Upper lobe of right lung (tissue), 1 donor: ENCODE measurements around the gene SCAF11. TPM values are rescaled to one million over a fixed set of nuclear protein-coding genes. Genes with fewer than 3 reads are reported as not detected.

Experiments
- ATAC-seq: fragments of 200-7000 bp; cut with Tn5 transposase; one replicate; pipeline ENCODE4 v1.9.1; 2020; ENCODE audit warnings: mild to moderate bottlenecking, moderate library complexity
- DNase-seq: peaks from one replicate; pipeline ENCODE4 v3.0.0-alpha.2; 2020
- H3K27ac ChIP-seq: fragments of 200-600 bp; one replicate; pipeline ENCODE4 v1.8.0; 2022
- H3K27me3 ChIP-seq: fragments of 200-600 bp; one replicate; pipeline ENCODE4 v1.8.0; 2022; ENCODE audit warnings: mild to moderate bottlenecking
- H3K36me3 ChIP-seq: fragments of 200-600 bp; one replicate; pipeline ENCODE4 v1.8.0; 2022
- H3K4me1 ChIP-seq: fragments of 200-600 bp; one replicate; pipeline ENCODE4 v1.8.0; 2022
- H3K4me3 ChIP-seq: fragments of 200-600 bp; one replicate; pipeline ENCODE4 v1.8.0; 2022; ENCODE audit warnings: mild to moderate bottlenecking
- H3K9me3 ChIP-seq: fragments of 200-600 bp; one replicate; pipeline ENCODE4 v1.8.0; 2022
- intact Hi-C: fragments of 100-400 bp; cut with DNase I; formaldehyde crosslinking; loops from one replicate; pipeline ENCODE4 v1.11.0; 2022
- total RNA-seq: library from RNA; stranded (reverse); fragmentation: NEBNext Ultra II Directional; extraction: Animal tissue kit (Norgen Biotek cat#: 25700); gene quantifications from one replicate; pipeline ENCODE4 v1.2.1, GENCODE V29; 2021
- TF ChIP-seq, protein P1 (sequence below): fragments of 200-600 bp; IDR thresholded peaks from one replicate; pipeline ENCODE4 v1.8.0; 2022; ENCODE audit warnings: antibody characterized with exemption
- donor health status: DM: no; HTN: yes; CAD: no; lungs with severe emphysema.

Gene SCAF11
- total RNA-seq, 1 donor from 2014 or later = 119 TPM

DNA sequence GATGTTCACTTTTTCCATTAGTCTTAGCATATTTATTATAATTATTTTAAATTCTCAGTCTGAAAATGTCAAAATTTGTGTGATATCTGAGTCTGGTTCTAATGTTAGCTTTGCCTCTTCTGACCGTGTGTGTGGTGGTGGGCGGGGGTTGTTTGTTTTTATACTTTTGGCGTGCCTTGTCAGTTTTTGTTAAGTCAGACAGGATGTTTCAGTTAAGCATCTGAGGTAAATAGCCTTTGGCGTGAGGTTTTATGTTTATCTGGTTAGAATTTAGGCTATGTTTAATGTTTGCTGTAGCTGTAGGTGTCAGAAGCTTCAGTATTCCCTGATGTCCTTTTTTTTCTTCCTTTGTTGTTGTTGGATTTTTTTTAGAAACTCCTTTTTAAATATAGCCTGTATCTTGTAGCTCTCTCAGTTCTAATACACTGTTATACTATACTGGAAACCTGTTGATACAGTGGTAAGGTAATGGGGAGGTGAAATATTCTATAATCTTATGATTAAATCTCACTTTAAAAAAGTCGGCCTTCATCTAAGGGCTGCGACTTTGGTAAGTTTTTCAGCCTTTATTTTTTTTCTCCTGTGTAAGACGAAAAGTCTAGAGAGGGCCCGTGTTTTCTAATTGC lies 111.6 kb downstream of the SCAF11 start:
- Histone ChIP-seq H3K27ac (peak overlapping the region; percentile 59), H3K4me1 (peaks cover 19% of the 10 kb centered on the region), H3K9me3 (no peaks in the 10 kb centered on the region), H3K4me3 (no peak overlapping the region), H3K36me3 (peaks cover 16% of the 10 kb centered on the region), H3K27me3 (no peaks in the 10 kb centered on the region)
- ATAC-seq (no peak), DNase-seq (no peak)
- TF ChIP-seq, protein P1, sequence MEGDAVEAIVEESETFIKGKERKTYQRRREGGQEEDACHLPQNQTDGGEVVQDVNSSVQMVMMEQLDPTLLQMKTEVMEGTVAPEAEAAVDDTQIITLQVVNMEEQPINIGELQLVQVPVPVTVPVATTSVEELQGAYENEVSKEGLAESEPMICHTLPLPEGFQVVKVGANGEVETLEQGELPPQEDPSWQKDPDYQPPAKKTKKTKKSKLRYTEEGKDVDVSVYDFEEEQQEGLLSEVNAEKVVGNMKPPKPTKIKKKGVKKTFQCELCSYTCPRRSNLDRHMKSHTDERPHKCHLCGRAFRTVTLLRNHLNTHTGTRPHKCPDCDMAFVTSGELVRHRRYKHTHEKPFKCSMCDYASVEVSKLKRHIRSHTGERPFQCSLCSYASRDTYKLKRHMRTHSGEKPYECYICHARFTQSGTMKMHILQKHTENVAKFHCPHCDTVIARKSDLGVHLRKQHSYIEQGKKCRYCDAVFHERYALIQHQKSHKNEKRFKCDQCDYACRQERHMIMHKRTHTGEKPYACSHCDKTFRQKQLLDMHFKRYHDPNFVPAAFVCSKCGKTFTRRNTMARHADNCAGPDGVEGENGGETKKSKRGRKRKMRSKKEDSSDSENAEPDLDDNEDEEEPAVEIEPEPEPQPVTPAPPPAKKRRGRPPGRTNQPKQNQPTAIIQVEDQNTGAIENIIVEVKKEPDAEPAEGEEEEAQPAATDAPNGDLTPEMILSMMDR = no peak
- intact Hi-C loops = no loop called here

DNA sequence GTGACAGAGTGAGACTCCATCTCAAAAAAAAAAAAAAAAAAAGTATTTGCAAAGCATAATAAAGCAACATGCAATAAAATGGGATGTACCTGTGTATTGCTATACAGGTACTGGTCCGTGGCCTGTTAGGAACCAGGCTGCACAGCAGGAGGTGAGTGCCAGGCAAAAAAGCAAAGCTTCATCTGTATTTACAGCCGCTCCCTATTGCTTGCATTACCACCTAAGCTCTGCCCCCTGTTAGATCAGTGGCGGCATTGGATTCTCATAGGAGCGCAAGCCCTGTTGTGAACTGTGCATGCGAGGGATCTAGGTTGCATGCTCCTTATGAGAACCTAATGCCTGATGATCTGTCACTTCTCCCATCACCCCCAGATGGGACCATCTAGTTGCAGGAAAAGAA lies 113.3 kb downstream of the SCAF11 start:
- ATAC-seq = no peak
- TF ChIP-seq, protein P1 = no peak
- no peak overlapping the region for H3K4me3 ChIP-seq
- no peaks in the 10 kb centered on the region for H3K27me3 ChIP-seq
- intact Hi-C loops = no loop called here
- H3K27ac ChIP-seq = no peak overlapping the region
- H3K9me3 ChIP-seq = no peaks in the 10 kb centered on the region
- H3K36me3 ChIP-seq = peaks cover 26% of the 10 kb centered on the region
- H3K4me1 ChIP-seq = peaks cover 19% of the 10 kb centered on the region
- DNase-seq = no peak

DNA sequence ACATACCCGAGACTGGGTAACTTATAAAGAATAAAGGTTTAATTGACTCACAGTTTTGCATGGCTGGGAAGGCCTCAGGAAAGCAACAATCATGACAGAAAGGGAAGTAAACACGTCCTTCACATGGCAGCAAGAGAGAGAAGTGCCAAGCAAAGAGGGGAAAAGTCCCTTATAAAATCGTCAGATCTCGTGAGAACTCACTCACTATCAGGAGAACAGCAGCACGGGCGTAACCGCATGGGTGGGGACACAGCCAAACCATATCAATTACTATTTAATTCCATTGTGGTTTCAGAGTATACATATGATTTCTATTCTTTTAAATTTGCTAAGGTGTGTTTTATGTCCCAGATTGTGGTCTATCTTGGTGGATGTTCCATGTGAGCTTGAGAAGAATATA lies 117.9 kb downstream of the SCAF11 start:
- intact Hi-C loops = no loop called here
- H3K27ac ChIP-seq = no peak overlapping the region
- H3K36me3 ChIP-seq = peaks cover 34% of the 10 kb centered on the region
- no peaks in the 10 kb centered on the region for H3K4me1 ChIP-seq
- ATAC-seq (no peak), DNase-seq (no peak)
- no peaks in the 10 kb centered on the region for H3K27me3 ChIP-seq
- no peak overlapping the region for H3K4me3 ChIP-seq
- no peaks in the 10 kb centered on the region for H3K9me3 ChIP-seq
- TF ChIP-seq, protein P1 = no peak
